ENCODE data around the gene TSPAN32.

Gene TSPAN32

DNA sequence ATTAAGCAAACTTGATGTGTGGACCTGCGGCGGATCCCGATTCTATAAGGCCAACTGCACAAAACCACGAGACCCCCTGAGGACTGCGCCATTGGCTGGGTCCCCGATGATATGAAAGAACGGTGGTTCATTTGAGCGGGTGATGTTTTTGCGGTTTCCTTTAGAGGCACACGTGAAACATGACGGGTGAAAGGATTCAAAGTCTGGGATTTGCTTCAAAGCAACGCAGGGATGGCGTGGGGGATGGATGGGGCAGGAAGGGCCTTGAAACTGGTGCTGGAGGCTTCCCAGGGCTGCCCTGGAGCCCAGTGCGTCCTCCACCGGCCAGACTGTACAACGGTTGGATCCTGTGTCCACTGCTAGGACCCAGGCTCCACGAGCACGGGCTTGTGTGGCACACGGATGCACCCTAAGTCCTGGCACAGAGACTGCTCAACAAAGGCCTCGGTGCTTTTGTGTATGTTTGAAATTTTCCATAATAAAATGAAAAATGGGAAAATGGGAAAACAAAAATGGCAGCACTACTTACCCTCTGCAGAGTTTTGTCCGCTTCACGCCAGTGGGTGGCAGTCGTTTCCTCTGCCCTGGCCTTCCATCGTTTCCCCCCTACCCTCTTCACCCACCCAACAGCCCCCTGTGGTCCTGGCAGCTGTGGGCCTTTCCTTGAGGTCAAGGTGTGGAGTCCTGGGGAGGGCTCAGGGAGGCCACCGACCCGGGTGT, 35.1 kb upstream of the TSPAN32 start:
- DNase-seq (ENCODE audit: low spot score): no peak

GRCh38 chr11:2267306-2267850, 34.4 kb upstream of the TSPAN32 start:
- no peak for DNase-seq (ENCODE audit: low spot score)

DNA sequence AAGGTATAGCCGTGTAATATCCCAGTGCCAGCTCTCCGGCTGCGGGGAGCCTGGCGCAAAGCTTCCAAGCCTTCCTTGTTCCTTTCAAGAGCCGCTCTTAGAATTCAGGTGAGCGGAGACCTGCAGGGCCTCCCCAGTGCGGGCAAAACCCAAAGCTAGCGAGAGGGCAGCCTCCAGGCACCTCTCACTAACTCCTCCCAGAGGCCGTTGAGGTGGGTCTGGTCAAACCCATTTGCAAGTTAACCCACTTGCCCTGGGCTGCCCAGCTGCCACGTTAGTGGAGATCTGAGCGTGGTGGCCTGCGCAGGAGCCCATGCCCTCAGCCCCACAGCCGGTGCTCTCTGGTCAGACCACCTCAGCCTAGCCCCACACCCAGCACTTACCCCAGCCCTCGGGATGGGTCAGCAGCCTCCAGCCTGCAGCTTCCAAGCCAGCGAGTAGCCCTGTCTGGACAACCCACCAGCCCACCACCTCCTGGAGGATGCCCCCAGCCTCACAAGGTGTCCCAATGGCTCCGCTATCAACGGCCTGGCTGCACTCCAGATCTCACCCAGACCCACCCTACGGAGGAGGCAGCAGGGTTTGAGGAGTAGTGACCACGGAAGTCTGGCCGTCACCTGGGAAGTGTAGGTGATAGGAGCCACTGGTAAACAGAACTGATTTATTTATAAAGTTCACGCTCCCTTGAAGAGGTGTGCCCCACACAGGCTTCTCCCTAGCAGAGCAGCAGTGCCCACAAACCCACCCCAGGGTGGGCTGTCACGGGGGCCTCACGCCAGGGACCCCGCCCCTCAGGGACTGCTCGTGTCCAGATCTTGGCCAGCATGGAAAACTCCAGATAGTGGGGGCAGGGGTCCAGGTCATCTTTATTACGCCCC, 33.7 kb upstream of the TSPAN32 start:
- no peak for DNase-seq (ENCODE audit: low spot score)

- no peak for DNase-seq (ENCODE audit: low spot score)
Observed at GRCh38 chr11:2268729-2269600, 32.8 kb upstream of the TSPAN32 start.

- no peak for DNase-seq (ENCODE audit: low spot score)
Observed at GRCh38 chr11:2269601-2270321, 32.1 kb upstream of the TSPAN32 start.

DNA sequence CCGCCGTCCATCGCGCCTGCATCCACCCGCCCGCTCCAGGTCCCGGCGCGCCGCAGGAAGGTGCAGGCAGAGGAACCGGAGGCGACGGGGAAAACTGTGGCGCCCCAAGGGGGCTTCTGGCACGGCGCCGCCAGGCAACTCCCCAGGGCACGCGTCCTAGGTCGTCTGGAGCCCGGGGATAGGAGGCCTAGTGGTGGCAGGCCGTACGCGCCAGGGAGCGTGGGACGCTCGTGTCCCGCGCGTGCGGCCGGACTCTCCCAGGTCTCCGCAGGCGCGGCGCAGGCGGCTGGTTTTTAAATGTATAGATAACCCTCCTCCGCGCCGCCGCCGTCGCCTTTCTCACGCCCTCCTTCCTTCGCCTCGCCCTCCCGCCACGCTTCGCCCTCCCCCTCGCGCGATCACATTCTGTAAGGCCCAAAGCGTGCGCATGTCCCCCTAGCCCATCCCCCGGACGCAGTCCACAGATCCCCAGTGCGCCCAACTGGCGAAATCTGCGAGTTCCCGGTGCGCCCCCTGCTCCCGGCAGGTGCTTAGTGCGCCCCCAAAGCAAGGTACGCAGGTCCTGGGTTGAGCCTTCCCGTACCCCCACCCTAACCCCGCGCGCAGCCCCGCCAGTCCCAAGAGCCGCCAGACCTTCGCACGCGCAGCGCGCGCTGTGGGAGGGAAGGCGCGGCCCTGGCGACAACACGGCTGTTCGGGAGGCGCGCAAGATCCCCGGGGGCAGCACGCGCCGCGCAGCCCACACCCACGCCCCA, 31.3 kb upstream of the TSPAN32 start, which contains the start of gene ASCL2:
ASCL2 (minus strand) TSS at position 267 of the 755 bp plus-strand sequence; CDS start at position 11, 256 bp downstream.
- no peak for DNase-seq (ENCODE audit: low spot score)

GRCh38 chr11:2271077-2271326, 30.8 kb upstream of the TSPAN32 start:
- no peak for DNase-seq (ENCODE audit: low spot score)

DNA sequence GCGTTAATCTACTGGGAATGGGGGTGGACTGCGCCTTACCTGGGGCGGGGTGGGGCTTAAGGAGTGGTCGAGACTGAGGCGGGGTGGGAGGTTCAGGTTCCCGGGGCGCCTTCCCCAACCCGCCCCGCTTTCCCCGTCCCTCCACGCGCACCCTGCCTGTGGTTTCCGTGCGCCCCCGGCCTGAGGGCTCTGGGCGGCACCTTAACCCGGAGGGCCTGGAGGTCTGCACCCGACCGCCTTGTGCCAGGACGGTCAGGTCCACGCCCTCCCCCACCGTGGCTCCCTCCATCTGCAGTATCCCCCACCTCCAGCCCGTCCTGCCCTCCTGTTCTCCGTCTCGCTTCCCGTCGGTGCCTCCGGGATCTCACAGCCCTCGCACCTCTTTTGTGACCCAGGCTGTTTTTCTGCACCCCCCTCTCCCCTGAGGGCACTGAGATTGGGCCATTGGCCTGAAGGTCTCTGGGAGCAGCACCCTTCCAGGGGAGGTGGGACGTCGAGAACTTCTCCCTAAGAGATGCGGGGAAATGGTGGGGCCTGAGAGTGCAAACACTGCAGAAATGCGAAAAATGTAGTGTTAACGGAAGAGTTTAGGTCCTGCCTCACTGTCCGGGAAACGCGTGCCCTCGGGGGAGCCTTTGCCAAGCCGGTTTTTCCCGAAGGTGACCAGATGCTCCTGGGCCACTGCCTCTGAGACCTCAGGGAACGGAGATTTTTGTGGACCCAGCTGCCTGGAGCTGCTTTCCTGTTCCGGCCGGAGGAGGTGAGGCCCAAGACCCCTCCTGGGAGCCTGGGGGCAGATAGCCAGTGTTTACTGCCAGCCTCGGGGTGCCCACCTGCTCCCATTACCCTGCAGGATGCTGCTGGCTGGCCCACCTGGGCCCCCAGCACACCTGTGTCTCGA, 30.2 kb upstream of the TSPAN32 start:
- DNase-seq (ENCODE audit: low spot score): no peak

- DNase-seq (ENCODE audit: low spot score): no peak
Observed at GRCh38 chr11:2272228-2272945, 29.4 kb upstream of the TSPAN32 start.

- DNase-seq (ENCODE audit: low spot score): no peak
Observed at GRCh38 chr11:2272946-2273280, 28.9 kb upstream of the TSPAN32 start.

GRCh38 chr11:2273311-2273710, 28.5 kb upstream of the TSPAN32 start:
- DNase-seq (ENCODE audit: low spot score): no peak

- DNase-seq (ENCODE audit: low spot score): no peak
Observed at GRCh38 chr11:2273771-2274170, 28.0 kb upstream of the TSPAN32 start.

DNA sequence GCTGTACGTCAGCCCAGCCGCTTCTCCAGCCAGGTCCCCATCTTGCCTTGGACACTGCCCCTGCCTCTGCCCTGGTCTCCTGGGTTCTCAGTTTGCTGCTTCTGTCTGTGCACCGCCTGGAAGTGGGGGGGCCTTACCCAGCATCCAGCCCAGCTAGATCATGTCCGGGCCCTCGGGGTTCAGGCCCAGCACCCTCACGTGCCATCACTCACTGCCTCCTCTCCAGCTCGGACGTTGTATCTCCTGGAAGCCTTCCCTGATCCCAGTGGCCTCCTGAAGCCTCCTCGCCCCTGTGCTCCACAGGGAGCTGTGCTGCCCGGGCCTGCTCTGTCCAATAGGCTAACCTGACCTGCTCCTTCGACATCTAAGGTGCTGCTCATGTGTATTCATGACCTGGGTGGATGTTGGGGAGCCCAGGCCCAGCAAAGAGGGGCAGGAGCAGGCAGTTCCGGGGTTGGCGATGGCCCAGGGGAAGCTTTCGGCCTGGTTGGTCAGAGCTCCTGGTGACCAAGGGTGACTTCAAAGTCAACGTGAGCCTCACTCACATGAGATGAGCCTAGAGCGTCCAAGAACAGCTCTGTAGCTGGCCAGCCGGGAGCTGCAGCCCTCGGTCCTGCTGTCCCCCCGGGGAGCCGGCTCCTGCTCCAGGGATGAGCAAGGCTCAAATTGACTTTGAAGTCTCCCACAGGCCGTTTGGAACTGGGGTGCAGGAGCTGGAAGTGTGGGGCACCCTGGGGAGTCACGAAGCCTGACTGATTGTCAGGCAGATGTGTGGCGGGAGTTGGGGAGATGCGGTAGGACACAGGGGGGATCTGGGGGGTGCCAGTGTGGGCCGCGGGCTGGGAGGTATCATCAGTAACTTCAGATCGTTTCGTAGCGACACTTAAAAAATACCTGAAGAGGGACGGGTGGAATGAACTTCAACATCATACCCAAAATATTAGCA, 26.2 kb upstream of the TSPAN32 start:
- DNase-seq (ENCODE audit: low spot score): no peak

DNA sequence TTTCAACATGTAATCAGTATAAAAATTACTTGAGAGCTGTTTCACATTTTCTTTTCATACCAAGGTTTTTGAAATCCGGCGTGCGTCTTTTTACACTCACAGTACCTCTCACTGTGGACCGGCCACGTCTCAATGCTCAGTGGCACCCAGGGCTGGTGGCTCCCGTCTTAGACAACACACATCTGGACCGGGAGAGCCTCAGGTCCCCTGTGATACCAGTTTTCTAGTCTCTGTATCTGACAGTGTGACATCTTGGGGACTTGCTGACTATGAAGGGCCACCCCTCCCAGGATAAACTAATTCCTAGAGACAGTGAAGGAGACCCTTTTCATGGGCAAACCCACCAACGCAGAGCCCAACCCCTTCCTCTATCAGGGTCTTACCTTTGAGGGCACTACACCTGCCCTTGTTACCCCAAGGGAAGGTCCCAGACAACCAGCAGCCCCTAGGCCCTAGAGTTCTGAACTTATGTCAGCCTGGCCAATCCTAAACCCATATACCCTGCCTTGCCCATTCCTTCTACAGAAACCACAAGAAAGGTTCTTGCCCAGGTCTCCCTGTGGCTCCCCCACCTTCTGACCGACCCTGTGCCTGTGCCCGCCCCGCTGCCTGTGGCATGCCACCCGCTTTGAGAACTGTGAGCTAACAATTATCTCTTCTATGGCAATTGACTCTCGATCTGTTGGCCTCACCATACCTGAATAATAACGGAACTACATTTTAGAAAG, 25.4 kb upstream of the TSPAN32 start:
- DNase-seq (ENCODE audit: low spot score): no peak

- DNase-seq (ENCODE audit: low spot score): no peak
Observed at GRCh38 chr11:2277008-2277346, 24.8 kb upstream of the TSPAN32 start.

DNA sequence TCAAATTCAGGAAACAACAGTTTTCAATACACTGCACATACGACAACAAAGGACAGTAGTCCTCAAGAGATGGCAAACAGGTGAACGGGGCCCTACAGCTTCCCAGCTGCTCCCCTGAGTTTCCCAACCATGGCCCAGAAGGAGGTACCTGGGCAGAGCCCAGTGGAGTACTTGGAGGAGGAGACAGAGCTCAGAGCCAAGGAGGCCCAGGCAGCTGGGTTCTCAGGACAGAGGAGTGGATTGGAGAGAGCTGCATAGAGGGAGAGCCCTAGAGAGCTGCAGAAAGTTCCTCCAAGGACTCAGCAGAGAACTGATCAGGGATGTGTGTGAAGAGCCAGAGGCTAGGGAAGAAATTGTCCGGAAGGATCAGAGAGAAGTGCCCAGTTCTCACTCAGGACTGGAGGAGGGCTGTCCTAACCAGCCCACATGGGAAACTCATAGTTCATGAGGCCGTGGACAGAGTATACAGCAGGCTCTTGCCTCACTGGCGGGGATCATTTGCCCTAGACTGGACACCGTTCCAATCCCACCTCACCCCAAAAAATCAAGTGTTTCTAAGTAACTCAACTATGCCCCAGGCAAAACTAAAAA, 23.8 kb upstream of the TSPAN32 start:
- DNase-seq (ENCODE audit: low spot score): no peak

- DNase-seq (ENCODE audit: low spot score): no peak
Observed at GRCh38 chr11:2280208-2280607, 21.6 kb upstream of the TSPAN32 start.

Data from SK-N-DZ (cell line).